HG03103 (cell line): Measurements from ENCODE around the gene IL1R2.
"Not testable (repeated sequence)": the region's sequence is repeated elsewhere in the genome, so short reads cannot be mapped to it uniquely, and the experiment has no call there.

Source experiments
- ATAC-seq: cut with Tn5 transposase; IDR thresholded peaks from one replicate; pipeline ENCODE4 v1.9.1; 2021; ENCODE audit warnings: low read depth; ENCODE audit not compliant: unreplicated experiment

IL1R2 gene

GRCh38 chr2:101995804-101996203, 4.0 kb downstream of the IL1R2 start:
- no peak for ATAC-seq

DNA sequence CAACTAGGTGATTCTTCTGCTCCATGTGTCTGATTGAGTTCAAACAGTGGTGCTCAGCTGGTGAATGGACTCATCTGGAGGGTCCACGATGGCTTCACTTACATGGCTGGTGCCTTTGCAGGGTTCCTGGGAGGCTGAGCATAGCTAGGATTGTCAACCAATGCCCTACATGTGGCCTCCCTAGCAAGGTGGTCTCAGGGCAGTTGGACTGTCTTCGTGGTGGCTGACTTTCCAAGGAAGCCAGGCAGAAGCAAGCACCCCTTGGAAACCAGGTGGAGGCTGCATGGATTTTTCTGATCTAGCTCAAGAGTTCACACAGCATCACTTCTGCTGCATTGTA, 6.8 kb downstream of the IL1R2 start:
- ATAC-seq, result no peak

DNA sequence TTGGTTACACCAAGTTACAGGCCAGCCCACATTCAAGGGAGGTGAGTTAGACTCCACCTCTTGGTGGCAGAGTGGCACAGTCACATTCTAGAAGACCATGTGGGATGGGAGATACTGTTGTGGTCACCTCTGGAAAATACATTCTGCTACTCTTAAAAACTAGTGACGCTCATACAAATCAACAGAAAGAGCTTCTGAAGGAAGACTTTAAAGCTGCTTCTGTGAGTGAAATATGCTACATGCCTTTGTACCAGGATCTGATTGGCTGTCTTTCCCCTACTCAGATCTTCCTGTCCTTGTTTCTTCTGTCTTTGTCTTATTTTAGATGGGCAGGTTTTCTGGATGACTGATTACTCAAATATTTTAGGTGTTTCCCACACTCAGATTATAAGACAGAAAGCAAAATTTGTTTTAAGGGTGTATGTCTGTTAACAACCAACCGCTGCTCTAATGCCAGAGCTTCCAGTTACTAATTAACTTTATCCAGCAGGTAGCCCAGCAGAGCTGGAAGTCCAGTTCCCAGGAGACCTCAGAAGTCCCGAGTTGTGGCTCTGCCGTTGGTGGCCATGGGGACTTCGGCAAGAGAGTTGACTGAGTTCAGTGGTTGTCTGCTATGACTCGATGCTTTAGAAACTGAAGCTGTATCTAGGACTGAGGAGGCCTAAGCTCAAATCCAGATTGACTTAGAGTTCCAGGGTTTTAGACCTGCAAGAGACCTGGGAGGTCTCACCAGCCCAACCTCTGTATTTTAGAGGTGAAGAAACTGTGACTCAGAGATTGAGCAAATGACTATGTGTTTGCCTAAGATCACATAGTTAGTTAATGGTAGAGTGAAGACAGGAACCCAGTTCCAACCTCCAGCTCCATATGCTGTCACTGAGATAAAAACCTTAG, 7.4 kb downstream of the IL1R2 start:
- no peak for ATAC-seq

DNA sequence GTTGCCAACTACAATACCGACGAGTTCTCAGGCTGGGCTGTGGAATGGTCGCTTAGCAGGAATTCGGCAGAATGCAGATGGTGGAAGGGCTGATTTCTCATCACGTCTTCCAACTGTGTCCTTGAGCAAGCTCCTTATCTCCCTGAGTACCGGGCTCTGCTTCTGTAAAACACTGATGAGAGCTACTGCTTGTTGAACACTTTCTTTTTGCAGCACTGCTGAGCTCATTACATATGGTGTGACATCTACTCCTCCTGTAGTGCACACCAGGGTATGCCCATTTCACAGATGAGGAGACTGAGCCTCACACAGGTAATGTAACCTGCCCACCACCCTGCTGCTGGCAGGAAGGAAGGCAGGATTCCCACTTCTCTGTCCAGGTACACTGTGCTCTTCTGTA, 8.3 kb downstream of the IL1R2 start:
- ATAC-seq, result no peak

DNA sequence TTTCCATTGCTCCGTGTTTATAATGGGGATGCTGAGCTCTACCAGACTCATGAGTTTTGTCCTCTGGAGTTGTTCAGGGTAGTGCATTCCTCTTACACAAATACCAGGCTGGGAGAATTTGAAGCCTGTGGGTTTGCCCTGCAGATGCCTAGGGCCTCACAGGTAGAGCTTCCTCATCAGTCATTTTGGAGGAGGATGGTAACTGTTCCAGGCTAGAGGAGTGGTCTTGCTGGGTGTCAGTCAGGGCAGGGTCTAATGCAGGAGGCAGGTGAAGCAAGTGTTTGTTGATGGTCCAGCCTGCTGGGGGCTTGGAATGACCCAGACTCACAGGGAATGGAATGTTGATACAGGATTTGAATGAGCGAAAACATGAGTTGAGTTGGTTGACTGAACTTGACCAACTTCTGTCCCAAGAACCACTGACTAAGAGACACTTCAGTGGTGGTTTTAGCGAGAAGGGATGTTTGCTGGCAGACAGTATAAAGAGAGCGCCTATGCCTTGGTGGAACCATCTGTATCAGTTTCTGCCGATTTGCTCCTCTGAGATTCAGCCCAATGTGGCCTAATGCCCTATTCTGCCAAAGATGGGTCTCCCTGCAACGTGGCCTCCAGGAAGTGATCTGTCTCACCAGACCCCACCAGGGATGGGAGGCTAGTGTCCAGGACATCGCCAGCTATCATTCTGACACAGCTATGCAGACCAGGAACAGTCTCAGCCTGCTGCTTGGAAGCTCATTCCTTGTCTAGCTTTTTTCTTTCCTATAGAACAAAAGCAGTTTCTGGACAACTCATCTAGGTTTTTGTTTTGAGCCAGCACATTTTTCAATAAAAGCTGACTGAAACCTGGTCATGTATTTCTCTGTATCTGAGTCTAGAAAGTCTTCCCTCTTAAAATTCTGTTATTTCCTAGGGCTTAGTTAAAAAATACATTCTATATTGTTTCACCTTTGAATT, 9.3 kb downstream of the IL1R2 start:
- ATAC-seq, result no peak

DNA sequence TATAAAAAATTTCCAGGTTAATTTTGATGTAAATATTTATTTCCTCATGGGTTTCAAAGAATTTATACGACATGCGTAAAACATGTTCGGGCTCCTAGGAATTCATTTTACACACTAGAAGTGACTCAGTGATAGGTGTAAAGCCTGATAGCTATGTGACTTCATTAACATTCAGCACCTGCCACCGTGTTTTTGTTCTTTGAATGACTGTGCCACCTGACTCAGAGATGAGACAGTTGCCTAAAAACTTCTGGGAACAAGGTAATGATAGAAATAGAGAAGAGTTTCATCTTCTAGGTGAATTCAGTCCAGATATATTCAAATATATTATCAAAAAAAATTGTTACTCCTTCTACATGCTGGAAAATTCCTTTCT, 10.0 kb downstream of the IL1R2 start:
- no peak for ATAC-seq

GRCh38 chr2:102002228-102002627, 10.5 kb downstream of the IL1R2 start:
- ATAC-seq, result no peak

GRCh38 chr2:102002909-102003308, 11.1 kb downstream of the IL1R2 start:
- not testable (repeated sequence) for ATAC-seq

DNA sequence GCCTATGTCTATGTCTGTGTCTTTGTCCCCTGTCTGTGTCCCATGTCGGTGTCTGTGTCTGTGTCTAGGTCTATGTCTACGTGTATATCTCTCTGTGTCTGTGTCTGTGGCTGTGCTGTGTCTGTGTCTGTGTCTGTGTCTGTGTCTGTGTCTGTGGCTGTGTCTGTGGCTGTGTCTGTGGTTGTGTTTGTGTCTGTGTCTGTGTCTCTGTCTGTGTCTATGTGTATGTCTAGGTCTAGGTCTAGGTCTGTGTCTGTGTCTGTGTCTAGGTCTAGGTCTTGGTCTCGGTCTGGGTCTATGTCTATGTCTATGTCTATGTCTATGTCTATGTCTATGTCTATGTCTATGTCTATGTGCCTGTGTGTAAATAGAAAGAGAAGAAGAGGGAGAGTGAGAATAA, 11.9 kb downstream of the IL1R2 start:
- ATAC-seq, result no peak

- no peak for ATAC-seq
These were observed 12.8 kb downstream of the IL1R2 start for GRCh38 chr2:102004581-102004980.

DNA sequence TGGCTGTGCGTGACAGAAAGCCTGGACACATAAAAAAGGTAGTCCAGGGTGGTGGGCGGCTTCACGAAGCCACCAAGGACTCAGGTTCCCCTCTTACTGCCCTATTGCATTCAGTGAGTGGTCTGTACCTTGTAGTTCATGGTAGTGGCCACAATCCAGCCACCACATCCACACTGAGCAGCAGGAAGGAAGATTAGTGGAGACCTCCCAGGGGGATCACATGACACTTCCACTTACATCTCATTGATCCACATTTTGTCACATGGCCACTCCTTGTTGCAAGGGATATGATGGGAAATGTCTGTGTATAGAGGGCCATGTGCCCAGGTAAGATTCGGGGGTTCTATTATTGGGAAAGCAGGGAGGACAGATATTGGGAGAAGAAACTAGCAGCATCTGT, 13.7 kb downstream of the IL1R2 start:
- ATAC-seq, result no peak

- ATAC-seq, result peak; percentile 67
These were observed 14.5 kb downstream of the IL1R2 start for GRCh38 chr2:102005989-102006885.

DNA sequence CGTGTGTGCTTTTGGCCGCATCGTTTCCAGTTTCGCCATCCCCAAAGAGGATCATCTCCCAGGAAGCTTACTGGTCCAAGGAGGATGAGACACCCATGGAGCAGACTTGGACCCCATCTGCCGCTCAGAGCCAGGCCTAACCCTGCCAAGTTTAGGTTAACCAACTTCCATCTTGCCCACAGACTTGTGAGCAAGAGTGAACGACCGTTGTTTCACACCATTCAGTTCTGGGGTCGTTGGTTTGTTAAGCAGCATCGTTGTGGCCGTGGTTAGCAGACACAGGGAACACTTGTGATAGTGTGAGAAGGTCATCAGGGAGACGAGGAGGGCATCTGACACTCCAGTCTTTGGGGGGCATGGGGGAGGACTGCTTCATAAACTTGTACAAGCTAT, 15.1 kb downstream of the IL1R2 start:
- no peak for ATAC-seq

GRCh38 chr2:102008490-102008889, 16.7 kb downstream of the IL1R2 start:
- no peak for ATAC-seq

DNA sequence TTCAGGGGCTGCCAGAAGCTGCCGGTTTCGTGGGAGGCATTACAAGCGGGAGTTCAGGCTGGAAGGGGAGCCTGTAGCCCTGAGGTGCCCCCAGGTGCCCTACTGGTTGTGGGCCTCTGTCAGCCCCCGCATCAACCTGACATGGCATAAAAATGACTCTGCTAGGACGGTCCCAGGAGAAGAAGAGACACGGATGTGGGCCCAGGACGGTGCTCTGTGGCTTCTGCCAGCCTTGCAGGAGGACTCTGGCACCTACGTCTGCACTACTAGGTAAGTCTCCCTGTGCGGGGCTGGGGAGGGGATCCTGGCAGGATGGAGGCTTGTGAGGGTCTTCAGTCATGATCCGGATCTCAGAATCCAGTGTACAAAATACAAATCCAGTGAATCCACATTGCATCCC, 17.8 kb downstream of the IL1R2 start:
- no peak for ATAC-seq

DNA sequence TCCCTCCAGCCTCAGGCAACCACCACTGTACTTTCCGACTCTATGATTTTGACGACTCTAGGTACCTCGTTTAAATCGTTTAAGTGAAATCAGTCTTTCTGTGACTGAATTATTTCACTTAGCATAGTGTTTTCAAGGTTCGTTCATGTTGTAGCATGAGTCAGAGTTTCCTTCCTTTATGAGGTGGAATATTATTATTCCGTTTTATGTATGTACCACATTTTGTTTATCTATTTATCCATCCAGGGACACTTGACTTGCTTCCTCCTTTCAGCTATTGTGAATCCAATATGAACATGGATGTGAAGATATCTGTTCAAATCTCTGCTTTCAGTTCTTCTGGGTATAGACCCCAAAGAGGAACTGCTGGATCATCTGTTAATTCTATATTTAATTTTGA, 19.1 kb downstream of the IL1R2 start:
- no peak for ATAC-seq

DNA sequence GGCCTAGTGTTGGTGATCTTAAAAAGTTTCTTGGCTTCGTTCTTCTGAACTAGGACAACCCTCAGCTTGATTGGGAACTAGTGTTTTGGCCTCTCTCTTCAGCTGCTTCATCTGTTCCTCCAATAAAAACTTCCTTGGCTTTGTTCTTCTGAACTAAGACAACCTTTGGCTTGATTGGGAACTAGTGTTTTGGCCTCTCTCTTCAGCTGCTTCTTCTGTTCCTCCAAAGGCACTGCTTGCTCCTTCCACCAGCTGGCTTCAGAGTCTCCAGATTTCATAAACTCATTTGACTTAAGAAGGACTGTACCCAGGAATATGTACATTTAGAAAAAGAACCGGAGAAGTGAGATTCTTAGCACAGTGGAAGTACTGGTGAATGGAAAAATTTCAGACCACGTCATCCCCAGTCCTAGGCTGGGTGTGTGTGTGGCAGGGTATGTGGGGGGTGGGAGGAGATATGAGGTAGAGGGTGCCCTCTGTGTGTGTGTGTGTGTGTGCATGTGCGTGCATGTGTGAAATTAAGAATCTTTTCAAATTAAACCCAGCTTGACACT, 20.4 kb downstream of the IL1R2 start:
- no peak for ATAC-seq

- no peak for ATAC-seq
These were observed 21.7 kb downstream of the IL1R2 start for GRCh38 chr2:102013206-102014040.

DNA sequence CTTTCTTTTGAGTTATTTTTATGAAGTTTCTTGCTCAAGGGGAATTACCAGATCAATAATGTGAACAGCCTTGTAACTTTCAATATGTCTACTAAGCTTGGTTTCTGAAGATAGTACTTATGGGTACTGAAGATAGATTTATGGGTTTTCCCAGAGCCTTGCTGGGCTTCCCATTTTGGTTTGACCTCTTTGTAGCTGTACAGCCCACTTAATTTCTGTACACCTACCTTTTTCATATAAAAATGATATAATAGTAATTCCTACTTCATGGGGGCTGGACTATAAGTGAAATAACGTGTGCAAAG, 22.2 kb downstream of the IL1R2 start:
- no peak for ATAC-seq

DNA sequence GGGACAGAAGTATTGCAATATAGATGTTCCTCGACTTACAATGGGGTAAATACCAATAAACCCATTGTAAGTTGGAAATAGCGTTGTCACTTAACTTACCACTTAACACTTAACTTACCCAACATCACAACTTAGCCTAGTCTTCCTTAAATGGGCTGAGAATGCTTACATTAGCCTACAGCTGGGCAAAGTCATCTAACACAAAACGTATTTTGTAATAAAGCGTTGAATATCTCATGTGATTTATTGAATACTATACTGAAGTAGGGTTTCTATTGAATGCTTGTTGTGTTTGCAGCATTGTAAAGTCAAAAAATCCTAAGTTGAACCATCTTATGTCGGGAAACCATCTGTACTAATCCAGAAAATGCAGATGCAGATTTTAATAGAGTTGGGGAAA, 23.6 kb downstream of the IL1R2 start:
- no peak for ATAC-seq
